Measurements from ENCODE around the gene ADAMTS12. TPM values are rescaled to one million over a fixed set of nuclear protein-coding genes. Genes with fewer than 3 reads are reported as not detected.

ADAMTS12 gene
- total RNA-seq, 3 donors from 2014 or later (not counting 1 experiment from before 2014, with no cell fraction given) = not detected

GRCh38 chr5:33579789-33580188 lies 312.0 kb downstream of the ADAMTS12 start:
- Mint-ChIP-seq H3K27ac (no peak overlapping the region), H3K4me1 (no peaks in the 10 kb centered on the region), H3K4me3 (no peak overlapping the region), H3K9me3 (peaks cover 0 to 4% of the 10 kb centered on the region in 2 donors), H3K36me3 (no peaks in the 10 kb centered on the region), H3K27me3 (ENCODE audit: low read depth in 2 of 2) (no peaks in the 10 kb centered on the region)
- no peak overlapping the region for H3K27ac ChIP-seq (ENCODE audit: low read length)
- TF ChIP-seq CTCF (IDR thresholded peaks at IDR 0.05) = no peak
- H3K9me3 ChIP-seq (ENCODE audit: control insufficient read depth, insufficient read depth, low read length) = no peaks in the 10 kb centered on the region
- no peaks in the 10 kb centered on the region for H3K27me3 ChIP-seq (ENCODE audit: control insufficient read depth, insufficient read depth, low read length)
- ATAC-seq = no peak
- H3K4me1 ChIP-seq (ENCODE audit: control insufficient read depth, insufficient read depth, low read length) = no peaks in the 10 kb centered on the region
- no peak for DNase-seq
- no peaks in the 10 kb centered on the region for H3K36me3 ChIP-seq (ENCODE audit: control insufficient read depth, insufficient read depth, low read length)
- H3K4me3 ChIP-seq (ENCODE audit: low read length) = no peak overlapping the region
- intact Hi-C loops (cut with micrococcal nuclease) = no loop called here
- WGBS (ENCODE audit: insufficient coverage) = 100% methylated on average over 1 of the region's 2 CpGs

GRCh38 chr5:33579152-33579551 lies 312.6 kb downstream of the ADAMTS12 start:
- Mint-ChIP-seq H3K4me1 (no peaks in the 10 kb centered on the region), H3K36me3 (no peaks in the 10 kb centered on the region), H3K4me3 (no peak overlapping the region), H3K27ac (no peak overlapping the region), H3K27me3 (ENCODE audit: low read depth in 2 of 2) (no peaks in the 10 kb centered on the region), H3K9me3 (peaks cover 0 to 4% of the 10 kb centered on the region in 2 donors)
- Histone ChIP-seq H3K27ac (ENCODE audit: low read length) (no peak overlapping the region), H3K9me3 (ENCODE audit: control insufficient read depth, insufficient read depth, low read length) (no peaks in the 10 kb centered on the region), H3K4me3 (ENCODE audit: low read length) (no peak overlapping the region), H3K4me1 (ENCODE audit: control insufficient read depth, insufficient read depth, low read length) (no peaks in the 10 kb centered on the region), H3K27me3 (ENCODE audit: control insufficient read depth, insufficient read depth, low read length) (no peaks in the 10 kb centered on the region), H3K36me3 (ENCODE audit: control insufficient read depth, insufficient read depth, low read length) (no peaks in the 10 kb centered on the region)
- no peak for ATAC-seq
- 96% methylated on average over 2 of the region's 3 CpGs for WGBS (ENCODE audit: insufficient coverage)
- TF ChIP-seq CTCF (IDR thresholded peaks at IDR 0.05) = no peak
- intact Hi-C loops (cut with micrococcal nuclease) = no loop called here
- no peak for DNase-seq

- Mint-ChIP-seq H3K4me1 (no peaks in the 10 kb centered on the region), H3K36me3 (no peaks in the 10 kb centered on the region), H3K4me3 (no peak overlapping the region), H3K27me3 (ENCODE audit: low read depth in 2 of 2) (no peaks in the 10 kb centered on the region), H3K9me3 (peaks cover 0 to 4% of the 10 kb centered on the region in 2 donors), H3K27ac (no peak overlapping the region)
- no peak for ATAC-seq
- no peak overlapping the region for H3K4me3 ChIP-seq (ENCODE audit: low read length)
- WGBS (ENCODE audit: insufficient coverage) = 93% methylated on average over 9 of the region's 10 CpGs
- H3K4me1 ChIP-seq (ENCODE audit: control insufficient read depth, insufficient read depth, low read length) = no peaks in the 10 kb centered on the region
- no peak for TF ChIP-seq CTCF (IDR thresholded peaks at IDR 0.05)
- no peaks in the 10 kb centered on the region for H3K36me3 ChIP-seq (ENCODE audit: control insufficient read depth, insufficient read depth, low read length)
- H3K9me3 ChIP-seq (ENCODE audit: control insufficient read depth, insufficient read depth, low read length) = no peaks in the 10 kb centered on the region
- intact Hi-C loops (cut with micrococcal nuclease) = no loop called here
- no peak overlapping the region for H3K27ac ChIP-seq (ENCODE audit: low read length)
- no peaks in the 10 kb centered on the region for H3K27me3 ChIP-seq (ENCODE audit: control insufficient read depth, insufficient read depth, low read length)
- DNase-seq = no peak
Measured at GRCh38 chr5:33576726-33577590, 314.8 kb downstream of the ADAMTS12 start.
